DND-41 (cell line): ENCODE results near the gene SAC3D1.

Source experiments
- ATAC-seq: fragments of 200-7000 bp; cut with Tn5 transposase; 3 replicates; pipeline ENCODE4 v1.9.1; 2021; ENCODE audit warnings: low read depth; ENCODE audit not compliant: insufficient read depth
- DNase-seq: peaks from one replicate; pipeline ENCODE4 v3.0.0-alpha.2; 2020
- H2AFZ ChIP-seq: 2 replicates; pipeline ENCODE4 v1.6.0; 2012; ENCODE audit warnings: low read depth, low read length
- H3K27ac ChIP-seq: 2 replicates; pipeline ENCODE4 v1.5.1; 2012; ENCODE audit warnings: low read length, inconsistent platforms
- H3K27me3 ChIP-seq: fragments of 200-600 bp; sonication (generic); 2 replicates; pipeline ENCODE4 v1.6.0; 2012; ENCODE audit warnings: low read length, mild to moderate bottlenecking, inconsistent platforms; ENCODE audit not compliant: insufficient read depth, poor library complexity
- H3K36me3 ChIP-seq: 2 replicates; pipeline ENCODE4 v1.5.1; 2012; ENCODE audit warnings: low read length, inconsistent platforms; ENCODE audit not compliant: insufficient read depth
- H3K4me1 ChIP-seq: 2 replicates; pipeline ENCODE4 v1.5.1; 2012; ENCODE audit warnings: mild to moderate bottlenecking, low read length; ENCODE audit not compliant: insufficient read depth
- H3K4me2 ChIP-seq: 2 replicates; pipeline ENCODE4 v1.6.0; 2012; ENCODE audit warnings: mild to moderate bottlenecking, moderate library complexity, low read length, inconsistent platforms; ENCODE audit not compliant: insufficient read depth
- H3K4me3 ChIP-seq, 2 experiments: fragments of 200-600 bp in 1 of 2; shearing (Covaris generic) in 1 of 2; 2 replicates each; pipeline ENCODE4 v1.5.1; 2012 to 2016; ENCODE audit warnings: inconsistent platforms in 2 of 2, low read length in 2 of 2, mild to moderate bottlenecking in 2 of 2, low read depth in 1 of 2, moderate library complexity in 1 of 2
- H3K79me2 ChIP-seq: 2 replicates; pipeline ENCODE4 v1.6.0; 2012; ENCODE audit warnings: low read length, inconsistent platforms; ENCODE audit not compliant: insufficient read depth
- H3K9ac ChIP-seq: 2 replicates; pipeline ENCODE4 v1.6.0; 2012; ENCODE audit warnings: low read depth, mild to moderate bottlenecking, inconsistent platforms, low read length, moderate library complexity
- H3K9me3 ChIP-seq: 2 replicates; pipeline ENCODE4 v1.5.1; 2012; ENCODE audit warnings: low read length, moderate library complexity, mild to moderate bottlenecking, inconsistent platforms; ENCODE audit not compliant: insufficient read depth, severe bottlenecking
- H4K20me1 ChIP-seq: 2 replicates; pipeline ENCODE4 v1.6.0; 2012; ENCODE audit warnings: low read length; ENCODE audit not compliant: insufficient read depth
- EZH2 ChIP-seq: IDR thresholded peaks from 3 replicates; pipeline ENCODE4 v1.6.1; 2012; ENCODE audit warnings: borderline replicate concordance, low read depth, mild to moderate bottlenecking, moderate library complexity, low read length, inconsistent platforms; ENCODE audit not compliant: severe bottlenecking
- TF ChIP-seq, protein P1 (sequence below): IDR thresholded peaks from 2 replicates; pipeline ENCODE4 v1.5.1; 2012; ENCODE audit warnings: borderline replicate concordance, low read length, moderate library complexity, mild to moderate bottlenecking; ENCODE audit not compliant: poor library complexity, severe bottlenecking; ENCODE audit errors: extremely low read depth

Gene SAC3D1

DNA sequence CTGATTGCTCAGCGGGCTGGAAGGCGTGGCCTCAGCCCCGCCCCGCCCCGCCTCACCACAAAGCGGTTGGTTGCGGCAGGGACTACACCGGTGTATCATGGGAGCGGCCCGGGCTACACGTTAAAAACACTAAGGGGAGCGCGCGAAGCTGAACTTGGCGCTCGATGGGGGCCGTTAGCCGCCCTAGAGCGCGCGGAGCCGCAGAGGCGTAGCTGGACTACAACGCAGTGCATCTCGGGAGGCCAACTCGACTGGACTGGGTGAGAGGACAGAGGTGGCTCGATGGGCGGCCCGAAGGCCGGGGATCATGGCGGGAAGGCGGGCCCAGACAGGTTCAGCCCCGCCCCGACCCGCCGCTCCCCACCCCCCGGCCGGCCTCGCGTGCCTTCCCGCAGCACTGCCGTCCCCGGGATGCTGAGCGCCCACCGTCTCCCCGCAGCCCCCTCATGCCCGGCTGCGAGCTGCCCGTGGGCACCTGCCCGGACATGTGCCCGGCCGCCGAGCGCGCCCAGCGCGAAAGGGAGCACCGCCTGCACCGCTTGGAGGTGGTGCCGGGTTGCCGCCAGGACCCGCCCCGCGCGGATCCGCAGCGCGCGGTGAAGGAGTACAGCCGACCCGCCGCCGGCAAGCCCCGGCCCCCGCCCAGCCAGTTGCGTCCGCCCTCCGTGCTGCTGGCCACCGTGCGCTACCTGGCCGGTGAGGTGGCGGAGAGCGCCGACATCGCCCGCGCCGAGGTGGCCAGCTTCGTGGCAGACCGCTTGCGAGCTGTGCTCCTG lies at the start of gene SAC3D1:
TSS of gene SAC3D1 (plus strand) at position 364 of the 776 bp plus-strand sequence. CDS start at position 447, 83 bp downstream.
- ATAC-seq = peak; percentile 89
- Histone ChIP-seq H4K20me1 (peaks cover 27% of the 10 kb centered on the region), H3K4me2 (peak within 1 kb of the TSS; percentile 93), H3K4me3 (peak within 1 kb of the TSS; percentile 74 to 95), H3K9me3 (no peaks in the 10 kb centered on the region), H3K79me2 (peaks cover 42% of the 10 kb centered on the region), H2AFZ (peak within 1 kb of the TSS; percentile 81), H3K27me3 (no peaks in the 10 kb centered on the region), H3K4me1 (peaks cover 44% of the 10 kb centered on the region), H3K36me3 (peaks cover 50% of the 10 kb centered on the region), H3K9ac (peak within 1 kb of the TSS; percentile 91), H3K27ac (peak within 1 kb of the TSS; percentile 89)
- TF ChIP-seq, protein P1, sequence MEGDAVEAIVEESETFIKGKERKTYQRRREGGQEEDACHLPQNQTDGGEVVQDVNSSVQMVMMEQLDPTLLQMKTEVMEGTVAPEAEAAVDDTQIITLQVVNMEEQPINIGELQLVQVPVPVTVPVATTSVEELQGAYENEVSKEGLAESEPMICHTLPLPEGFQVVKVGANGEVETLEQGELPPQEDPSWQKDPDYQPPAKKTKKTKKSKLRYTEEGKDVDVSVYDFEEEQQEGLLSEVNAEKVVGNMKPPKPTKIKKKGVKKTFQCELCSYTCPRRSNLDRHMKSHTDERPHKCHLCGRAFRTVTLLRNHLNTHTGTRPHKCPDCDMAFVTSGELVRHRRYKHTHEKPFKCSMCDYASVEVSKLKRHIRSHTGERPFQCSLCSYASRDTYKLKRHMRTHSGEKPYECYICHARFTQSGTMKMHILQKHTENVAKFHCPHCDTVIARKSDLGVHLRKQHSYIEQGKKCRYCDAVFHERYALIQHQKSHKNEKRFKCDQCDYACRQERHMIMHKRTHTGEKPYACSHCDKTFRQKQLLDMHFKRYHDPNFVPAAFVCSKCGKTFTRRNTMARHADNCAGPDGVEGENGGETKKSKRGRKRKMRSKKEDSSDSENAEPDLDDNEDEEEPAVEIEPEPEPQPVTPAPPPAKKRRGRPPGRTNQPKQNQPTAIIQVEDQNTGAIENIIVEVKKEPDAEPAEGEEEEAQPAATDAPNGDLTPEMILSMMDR = no peak
- no peak for TF ChIP-seq EZH2
- peak; percentile 96 for DNase-seq

DNA sequence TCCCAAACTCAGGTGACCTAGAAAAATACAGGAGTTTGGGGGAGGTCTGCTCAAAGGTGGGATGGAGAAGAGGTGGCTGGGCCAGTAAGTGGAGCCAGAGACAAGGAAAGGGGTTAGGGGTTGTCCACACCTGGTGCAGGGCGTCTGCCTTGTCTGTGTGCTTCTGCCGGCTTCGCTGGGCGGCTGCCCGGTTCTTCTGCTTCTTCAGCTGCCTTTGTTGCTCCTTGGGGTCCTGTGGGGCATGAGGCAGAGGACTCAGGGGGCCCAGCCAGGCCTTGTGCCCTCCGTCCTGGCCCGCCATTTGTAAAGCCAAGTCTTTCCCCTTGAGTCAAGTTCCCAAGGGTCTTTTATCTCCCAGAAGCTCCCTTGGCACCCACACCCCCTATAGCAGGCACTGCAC lies 46.7 kb upstream of the SAC3D1 start:
- Histone ChIP-seq H3K4me3 (no peak overlapping the region), H3K27me3 (no peaks in the 10 kb centered on the region), H4K20me1 (no peaks in the 10 kb centered on the region), H2AFZ (no peak overlapping the region), H3K27ac (no peak overlapping the region), H3K36me3 (no peaks in the 10 kb centered on the region), H3K79me2 (no peaks in the 10 kb centered on the region), H3K9me3 (no peaks in the 10 kb centered on the region), H3K9ac (no peak overlapping the region), H3K4me2 (no peak overlapping the region), H3K4me1 (peaks cover 22% of the 10 kb centered on the region)
- no peak for ATAC-seq
- TF ChIP-seq EZH2 = no peak
- TF ChIP-seq, protein P1 = no peak
- no peak for DNase-seq

DNA sequence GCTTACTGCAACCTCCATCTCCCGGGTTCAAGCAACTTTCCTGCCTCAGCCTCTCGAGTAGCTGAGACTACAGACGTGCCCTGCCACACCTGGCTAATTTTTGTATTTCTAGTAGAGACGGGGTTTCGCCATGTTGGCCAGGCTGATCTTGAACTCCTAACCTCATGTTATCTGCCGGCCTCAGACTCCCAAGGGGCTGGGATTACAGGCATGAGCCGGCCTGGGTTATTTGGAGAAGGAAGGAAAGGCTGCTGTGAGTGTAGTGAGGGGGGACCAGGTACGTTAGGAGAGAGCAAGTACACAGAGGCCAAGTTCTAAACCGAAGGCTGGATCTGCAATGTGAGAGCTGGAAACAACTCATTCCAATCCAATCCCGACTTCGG lies 44.7 kb upstream of the SAC3D1 start:
- no peak for TF ChIP-seq EZH2
- Histone ChIP-seq H2AFZ (no peak overlapping the region), H3K9me3 (no peaks in the 10 kb centered on the region), H3K9ac (no peak overlapping the region), H3K27me3 (no peaks in the 10 kb centered on the region), H3K36me3 (no peaks in the 10 kb centered on the region), H3K27ac (no peak overlapping the region), H3K4me2 (no peak overlapping the region), H3K79me2 (no peaks in the 10 kb centered on the region), H3K4me3 (no peak overlapping the region), H3K4me1 (peaks cover 30% of the 10 kb centered on the region), H4K20me1 (no peaks in the 10 kb centered on the region)
- no peak for ATAC-seq
- DNase-seq = no peak

DNA sequence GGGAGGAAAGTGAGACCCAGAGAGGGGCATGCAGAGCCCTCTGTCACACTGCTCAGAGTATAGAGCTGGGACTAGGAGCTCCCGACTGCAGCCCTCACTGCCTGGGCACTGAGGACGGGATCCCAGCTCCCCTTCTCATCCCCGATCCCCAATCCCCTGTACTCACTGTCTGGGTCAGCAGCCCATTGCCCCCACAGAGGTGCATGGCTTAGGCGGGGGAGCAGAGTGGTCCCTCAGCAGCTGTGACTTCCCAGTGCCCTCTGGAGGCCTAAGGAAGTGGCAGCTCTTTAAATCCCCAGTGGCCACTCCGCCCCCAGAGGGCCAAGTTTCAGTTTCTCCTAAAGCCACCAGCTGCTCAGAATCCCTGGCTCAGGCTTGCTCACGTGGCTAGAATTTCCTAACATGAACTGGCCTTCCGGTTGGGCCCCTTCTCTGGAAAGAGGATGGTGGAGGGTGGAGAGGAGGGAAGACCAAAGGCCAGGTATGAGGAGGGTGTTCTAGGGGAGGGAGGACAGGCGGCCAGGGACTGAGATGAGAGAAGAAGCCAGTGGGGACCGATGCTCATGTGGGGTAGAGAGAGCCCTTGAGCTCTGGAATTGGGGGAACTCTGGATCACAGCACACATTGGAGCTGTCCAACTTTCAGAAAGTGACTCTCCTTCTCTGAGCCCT lies 44.2 kb upstream of the SAC3D1 start, which contains the start of gene BATF2:
TSS of gene BATF2 (minus strand) at position 262 of the 671 bp plus-strand sequence. CDS start at position 205, 57 bp downstream.
- Histone ChIP-seq H3K27ac (no peak within 1 kb of the TSS), H3K4me3 (no peak within 1 kb of the TSS), H2AFZ (peak within 1 kb of the TSS; percentile 33; the same call in 1 of the 2 replicates)

More for the DNA sequence above, 44.2 kb upstream of the SAC3D1 start, which contains the start of gene BATF2:
- ATAC-seq (peak; percentile 23; the same call in 1 of the 3 replicates), DNase-seq (peak; percentile 27)
- no peak within 1 kb of the TSS for H3K4me2 ChIP-seq
- no peaks in the 10 kb centered on the region for H3K27me3 ChIP-seq
- H3K9me3 ChIP-seq = no peaks in the 10 kb centered on the region
- no peaks in the 10 kb centered on the region for H3K79me2 ChIP-seq
- no peaks in the 10 kb centered on the region for H3K36me3 ChIP-seq
- H4K20me1 ChIP-seq = no peaks in the 10 kb centered on the region
- peaks cover 30% of the 10 kb centered on the region for H3K4me1 ChIP-seq
- H3K9ac ChIP-seq = no peak within 1 kb of the TSS
- TF ChIP-seq EZH2 = no peak
- TF ChIP-seq, protein P1 = peak; percentile 32
